ENCODE results near the gene CCNY.
A peak's percentile ranks its signal among the peaks of the same experiment; 100 is the strongest.

Gene CCNY

DNA sequence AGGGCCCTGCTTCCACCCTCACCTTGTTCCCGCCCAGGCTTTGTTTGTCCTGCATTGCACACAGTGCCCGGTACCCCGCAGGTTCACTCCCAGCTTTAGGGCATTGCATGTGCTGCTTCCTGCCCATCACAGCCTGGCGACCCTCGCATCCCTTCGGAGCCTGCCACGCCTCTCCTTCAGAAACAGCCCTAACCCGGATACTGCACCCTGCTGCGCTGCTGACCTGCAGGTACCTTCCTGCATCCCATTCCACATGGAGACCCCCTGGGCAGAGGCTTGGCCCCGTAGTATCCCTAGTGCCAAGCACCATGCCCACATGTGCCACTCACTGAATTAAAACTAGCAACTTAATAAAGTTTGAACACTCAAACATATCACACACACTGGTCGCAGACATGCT is 249.0 kb downstream of the CCNY start:
- Histone ChIP-seq H3K9me3 (ENCODE audit: control insufficient read depth, low read length) (no peaks in the 10 kb centered on the region), H3K4me1 (ENCODE audit: control insufficient read depth, insufficient read depth, low read length) (no peaks in the 10 kb centered on the region), H3K9ac (ENCODE audit: low read length) (no peak overlapping the region), H3K27me3 (replicated peaks; ENCODE audit: control insufficient read depth, insufficient read depth, low read length) (peaks cover 36% of the 10 kb centered on the region), H3K36me3 (ENCODE audit: control insufficient read depth, insufficient read depth, low read length, severe bottlenecking) (no peaks in the 10 kb centered on the region), H3K4me3 (ENCODE audit: low read length) (no peak overlapping the region)
- no peak for DNase-seq (ENCODE audit: low read depth)

DNA sequence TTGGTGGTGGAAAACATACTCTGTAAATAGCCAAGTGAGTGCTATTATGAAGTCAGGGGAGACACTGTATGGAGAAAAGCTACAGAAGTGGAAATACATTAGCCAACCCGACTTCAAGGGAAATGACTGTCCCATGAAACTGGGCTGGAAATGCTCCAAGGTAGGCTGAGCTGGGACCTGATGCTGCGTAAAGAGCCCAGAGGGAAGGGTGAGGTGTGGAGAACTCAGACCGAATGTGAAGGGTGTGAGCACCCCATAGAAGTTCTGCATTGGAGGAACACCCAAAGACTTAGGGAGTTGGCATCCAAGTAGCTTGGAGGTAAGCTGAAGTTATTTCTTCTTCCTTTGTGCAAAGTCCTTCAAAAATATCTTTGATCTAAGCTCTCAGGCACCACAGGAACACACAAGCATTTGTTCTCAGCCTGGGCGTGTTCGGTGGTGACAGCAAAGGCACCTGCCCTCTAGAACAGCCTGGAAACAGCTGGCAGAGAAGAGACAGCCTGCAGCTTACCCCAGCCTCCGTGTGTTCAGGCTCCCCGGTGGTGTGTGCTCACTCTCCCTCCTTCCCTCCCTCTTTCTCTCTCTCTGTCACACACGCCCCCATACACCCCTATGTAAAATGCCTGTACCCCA is 249.7 kb downstream of the CCNY start:
- H3K9me3 ChIP-seq (ENCODE audit: control insufficient read depth, low read length), result no peaks in the 10 kb centered on the region
- H3K36me3 ChIP-seq (ENCODE audit: control insufficient read depth, insufficient read depth, low read length, severe bottlenecking), result no peaks in the 10 kb centered on the region
- H3K27me3 ChIP-seq (replicated peaks; ENCODE audit: control insufficient read depth, insufficient read depth, low read length), result peaks cover 32% of the 10 kb centered on the region
- no peaks in the 10 kb centered on the region for H3K4me1 ChIP-seq (ENCODE audit: control insufficient read depth, insufficient read depth, low read length)
- no peak overlapping the region for H3K9ac ChIP-seq (ENCODE audit: low read length)
- DNase-seq (ENCODE audit: low read depth), result no peak
- no peak overlapping the region for H3K4me3 ChIP-seq (ENCODE audit: low read length)

DNA sequence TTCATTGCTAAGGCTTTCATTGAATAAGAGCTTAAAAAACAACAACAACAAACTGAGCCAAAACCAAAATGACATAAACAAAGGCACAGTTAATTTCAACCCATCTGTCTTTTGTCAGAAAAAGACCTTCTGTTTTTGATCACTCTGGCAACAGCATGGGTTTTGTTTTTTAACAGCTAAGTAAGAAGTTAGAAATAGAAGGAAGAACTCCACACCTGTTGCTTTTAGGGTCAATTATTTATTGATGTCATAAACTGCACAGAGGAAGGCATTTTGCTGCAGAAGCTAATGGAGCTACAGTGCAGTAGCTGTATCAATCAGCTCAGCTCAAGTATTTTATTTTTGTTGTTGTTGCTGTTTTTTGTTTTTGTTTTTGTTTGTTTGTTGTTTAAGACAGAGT is 252.5 kb downstream of the CCNY start:
- Histone ChIP-seq H3K9ac (ENCODE audit: low read length) (no peak overlapping the region), H3K27me3 (replicated peaks; ENCODE audit: control insufficient read depth, insufficient read depth, low read length) (peaks cover 44% of the 10 kb centered on the region), H3K4me3 (ENCODE audit: low read length) (no peak overlapping the region), H3K9me3 (ENCODE audit: control insufficient read depth, low read length) (peaks cover 10% of the 10 kb centered on the region), H3K36me3 (ENCODE audit: control insufficient read depth, insufficient read depth, low read length, severe bottlenecking) (no peaks in the 10 kb centered on the region), H3K4me1 (ENCODE audit: control insufficient read depth, insufficient read depth, low read length) (no peaks in the 10 kb centered on the region)
- no peak for DNase-seq (ENCODE audit: low read depth)

DNA sequence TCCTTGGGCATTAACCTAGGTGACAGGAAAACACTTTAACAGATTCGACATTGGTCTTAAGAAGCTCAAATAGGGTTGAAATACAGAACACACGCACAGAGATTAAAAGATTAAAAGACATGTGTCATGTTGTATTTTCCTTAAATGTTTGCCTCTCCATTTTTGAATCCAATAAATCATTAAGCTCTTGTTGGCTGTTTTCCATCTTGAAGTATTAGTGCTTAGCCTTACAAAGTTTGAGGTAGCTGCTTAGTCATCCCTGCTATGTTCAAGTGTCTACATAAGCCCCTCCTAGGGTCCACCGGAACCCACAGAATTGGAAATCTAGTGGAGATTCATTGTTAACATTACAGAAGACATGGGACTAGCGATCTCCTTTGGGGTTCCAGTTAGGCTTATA is 256.1 kb downstream of the CCNY start:
- DNase-seq (ENCODE audit: low read depth), result no peak
- no peaks in the 10 kb centered on the region for H3K36me3 ChIP-seq (ENCODE audit: control insufficient read depth, insufficient read depth, low read length, severe bottlenecking)
- no peaks in the 10 kb centered on the region for H3K4me1 ChIP-seq (ENCODE audit: control insufficient read depth, insufficient read depth, low read length)
- H3K4me3 ChIP-seq (ENCODE audit: low read length), result no peak overlapping the region
- no peak overlapping the region for H3K9ac ChIP-seq (ENCODE audit: low read length)
- peaks cover 29% of the 10 kb centered on the region for H3K27me3 ChIP-seq (replicated peaks; ENCODE audit: control insufficient read depth, insufficient read depth, low read length)
- peaks cover 10% of the 10 kb centered on the region for H3K9me3 ChIP-seq (ENCODE audit: control insufficient read depth, low read length)

DNA sequence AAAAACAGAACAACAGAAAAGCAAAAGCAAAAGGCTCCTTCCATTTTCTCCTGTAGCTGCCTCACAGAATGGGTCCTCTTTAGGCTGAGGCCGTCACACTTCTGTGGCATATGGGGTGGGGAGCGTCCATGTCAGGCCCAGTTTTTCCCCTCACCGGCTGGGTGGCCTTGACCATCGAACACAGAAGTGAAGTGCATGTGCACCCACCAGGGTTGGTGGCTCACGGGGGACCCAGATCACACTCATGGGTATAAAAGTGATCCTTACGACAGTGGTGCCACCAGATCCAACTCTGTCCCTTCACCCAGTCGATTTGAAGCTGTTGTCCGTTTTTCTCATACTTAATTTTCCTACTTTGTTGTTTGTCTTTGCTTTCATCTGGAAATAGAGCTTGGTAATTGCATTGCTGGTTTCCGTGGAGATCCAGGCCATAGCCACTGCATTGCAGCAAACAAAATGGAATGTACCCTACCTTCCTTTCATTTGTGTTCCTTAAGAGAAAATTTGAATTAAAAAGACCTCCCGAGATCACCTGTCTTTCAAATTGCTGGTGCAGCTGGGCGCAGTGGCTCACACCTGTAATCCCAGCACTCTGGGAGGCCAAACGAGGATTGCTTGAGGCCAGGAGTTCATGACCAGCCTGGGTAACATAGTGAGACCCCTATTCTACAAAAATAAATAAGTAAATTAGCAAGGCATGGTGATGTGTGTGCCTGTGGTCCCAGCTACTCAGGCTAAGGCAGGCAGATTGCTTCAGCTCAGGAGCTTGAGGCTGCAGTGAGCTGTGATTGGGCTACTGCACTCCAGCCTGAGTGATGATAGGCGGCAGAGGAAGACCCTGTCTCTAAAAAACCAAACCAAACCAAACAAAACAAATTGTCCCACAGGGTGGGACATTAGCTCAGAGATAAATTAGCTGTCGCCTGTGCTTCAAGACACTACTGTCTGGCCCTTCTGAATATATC is 258.1 kb downstream of the CCNY start:
- H3K27me3 ChIP-seq (replicated peaks; ENCODE audit: control insufficient read depth, insufficient read depth, low read length), result peaks cover 27% of the 10 kb centered on the region
- no peak overlapping the region for H3K4me3 ChIP-seq (ENCODE audit: low read length)
- H3K9ac ChIP-seq (ENCODE audit: low read length), result no peak overlapping the region
- no peaks in the 10 kb centered on the region for H3K36me3 ChIP-seq (ENCODE audit: control insufficient read depth, insufficient read depth, low read length, severe bottlenecking)
- H3K9me3 ChIP-seq (ENCODE audit: control insufficient read depth, low read length), result peaks cover 10% of the 10 kb centered on the region
- no peak for DNase-seq (ENCODE audit: low read depth)
- no peaks in the 10 kb centered on the region for H3K4me1 ChIP-seq (ENCODE audit: control insufficient read depth, insufficient read depth, low read length)

DNA sequence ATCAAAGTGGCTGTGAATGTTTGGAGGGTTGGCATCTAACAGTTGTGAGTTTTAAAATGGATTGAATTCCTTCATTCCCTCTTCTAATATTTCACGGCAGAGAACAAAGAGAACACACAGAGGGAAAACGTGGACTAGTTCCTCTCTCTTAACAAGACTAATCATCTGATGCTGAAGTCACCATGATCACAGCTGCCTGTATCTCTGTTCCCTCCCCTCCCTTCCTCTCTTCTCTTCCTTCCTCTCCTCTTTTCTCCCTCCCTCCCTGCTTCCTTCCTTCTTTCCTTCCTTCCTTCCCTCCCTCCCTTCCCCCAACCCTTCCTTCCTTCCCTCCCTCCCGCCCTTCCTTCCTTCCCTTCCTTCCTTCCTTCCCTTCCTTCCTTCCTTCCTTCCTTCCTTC is 258.8 kb downstream of the CCNY start:
- Histone ChIP-seq H3K9me3 (ENCODE audit: control insufficient read depth, low read length) (peaks cover 10% of the 10 kb centered on the region), H3K27me3 (replicated peaks; ENCODE audit: control insufficient read depth, insufficient read depth, low read length) (peaks cover 30% of the 10 kb centered on the region), H3K4me1 (ENCODE audit: control insufficient read depth, insufficient read depth, low read length) (no peaks in the 10 kb centered on the region), H3K4me3 (ENCODE audit: low read length) (no peak overlapping the region), H3K9ac (ENCODE audit: low read length) (no peak overlapping the region), H3K36me3 (ENCODE audit: control insufficient read depth, insufficient read depth, low read length, severe bottlenecking) (no peaks in the 10 kb centered on the region)
- no peak for DNase-seq (ENCODE audit: low read depth)

DNA sequence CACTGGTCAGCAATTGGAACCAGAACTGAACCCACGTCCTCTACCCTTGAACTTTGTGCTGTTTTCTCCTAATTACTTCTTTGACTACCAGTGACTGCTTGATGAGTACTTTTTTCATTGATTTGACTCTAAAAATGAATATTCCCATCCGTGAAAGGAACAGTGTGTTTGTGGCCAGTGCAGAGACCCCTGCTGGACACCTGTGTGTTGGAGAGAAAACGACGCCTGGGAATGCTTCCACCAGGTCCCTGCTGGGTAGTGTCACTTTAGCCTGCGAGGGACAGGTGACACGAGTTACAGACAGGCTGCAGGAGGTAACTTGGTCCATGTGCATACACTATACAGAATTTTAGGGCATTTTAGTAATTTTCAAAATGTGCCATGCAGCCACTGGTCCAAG is 262.1 kb downstream of the CCNY start:
- peaks cover 11% of the 10 kb centered on the region for H3K9me3 ChIP-seq (ENCODE audit: control insufficient read depth, low read length)
- peaks cover 29% of the 10 kb centered on the region for H3K27me3 ChIP-seq (replicated peaks; ENCODE audit: control insufficient read depth, insufficient read depth, low read length)
- H3K9ac ChIP-seq (ENCODE audit: low read length), result no peak overlapping the region
- no peaks in the 10 kb centered on the region for H3K36me3 ChIP-seq (ENCODE audit: control insufficient read depth, insufficient read depth, low read length, severe bottlenecking)
- no peaks in the 10 kb centered on the region for H3K4me1 ChIP-seq (ENCODE audit: control insufficient read depth, insufficient read depth, low read length)
- peak; percentile 7 for DNase-seq (ENCODE audit: low read depth)
- no peak overlapping the region for H3K4me3 ChIP-seq (ENCODE audit: low read length)

DNA sequence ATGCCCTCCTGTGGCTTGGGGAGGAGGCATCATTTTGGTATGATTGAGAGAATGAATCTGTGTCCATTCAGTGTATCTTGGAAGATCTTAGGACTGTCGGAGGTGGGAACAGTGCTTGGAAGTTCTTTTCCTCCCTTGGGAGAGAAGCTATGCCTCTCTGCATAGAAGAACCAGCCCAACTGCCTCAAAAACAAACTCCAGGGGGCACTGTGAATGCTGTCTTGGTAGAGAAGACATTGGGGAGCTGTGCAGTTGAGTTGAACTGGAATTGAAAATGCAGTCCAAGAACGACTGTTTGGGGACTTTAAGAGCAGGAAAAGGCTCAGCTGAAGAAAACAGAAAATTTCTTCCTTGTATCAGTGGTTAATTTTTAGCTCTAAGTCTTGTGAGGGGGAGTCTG is 263.9 kb downstream of the CCNY start:
- Histone ChIP-seq H3K4me3 (ENCODE audit: low read length) (no peak overlapping the region), H3K4me1 (ENCODE audit: control insufficient read depth, insufficient read depth, low read length) (no peaks in the 10 kb centered on the region), H3K36me3 (ENCODE audit: control insufficient read depth, insufficient read depth, low read length, severe bottlenecking) (no peaks in the 10 kb centered on the region), H3K27me3 (replicated peaks; ENCODE audit: control insufficient read depth, insufficient read depth, low read length) (peaks cover 26% of the 10 kb centered on the region), H3K9me3 (ENCODE audit: control insufficient read depth, low read length) (peaks cover 11% of the 10 kb centered on the region), H3K9ac (ENCODE audit: low read length) (no peak overlapping the region)
- DNase-seq (ENCODE audit: low read depth), result no peak

DNA sequence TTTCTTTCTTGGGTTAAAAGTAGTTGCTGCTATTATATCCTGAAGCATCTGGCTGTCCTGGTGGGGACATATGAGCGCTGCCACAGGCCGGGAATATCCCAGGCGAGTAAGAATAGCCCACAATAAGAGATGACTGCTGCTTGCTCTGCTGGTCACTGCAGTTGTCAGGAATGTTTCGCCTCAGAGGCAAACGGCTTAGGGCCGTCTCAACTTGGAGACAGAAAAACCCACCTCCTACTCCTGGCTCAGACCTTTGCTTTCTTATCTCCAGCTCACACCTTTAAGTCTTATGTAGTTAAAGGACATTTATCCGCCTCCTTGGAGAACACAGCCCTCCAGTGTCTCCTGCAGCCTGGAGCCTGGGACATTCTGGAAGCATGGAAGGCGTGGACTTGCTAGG is 268.9 kb downstream of the CCNY start, which contains the start of gene GJD4:
GJD4 (plus strand) TSS at position 151 of the 400 bp plus-strand sequence; CDS start at position 378, 227 bp downstream.
- Histone ChIP-seq H3K4me3 (ENCODE audit: low read length) (no peak within 1 kb of the TSS), H3K9ac (ENCODE audit: low read length) (no peak within 1 kb of the TSS), H3K9me3 (ENCODE audit: control insufficient read depth, low read length) (peaks cover 11% of the 10 kb centered on the region), H3K4me1 (ENCODE audit: control insufficient read depth, insufficient read depth, low read length) (peaks cover 6% of the 10 kb centered on the region), H3K36me3 (ENCODE audit: control insufficient read depth, insufficient read depth, low read length, severe bottlenecking) (no peaks in the 10 kb centered on the region), H3K27me3 (replicated peaks; ENCODE audit: control insufficient read depth, insufficient read depth, low read length) (peaks cover 11% of the 10 kb centered on the region)
- DNase-seq (ENCODE audit: low read depth), result no peak

DNA sequence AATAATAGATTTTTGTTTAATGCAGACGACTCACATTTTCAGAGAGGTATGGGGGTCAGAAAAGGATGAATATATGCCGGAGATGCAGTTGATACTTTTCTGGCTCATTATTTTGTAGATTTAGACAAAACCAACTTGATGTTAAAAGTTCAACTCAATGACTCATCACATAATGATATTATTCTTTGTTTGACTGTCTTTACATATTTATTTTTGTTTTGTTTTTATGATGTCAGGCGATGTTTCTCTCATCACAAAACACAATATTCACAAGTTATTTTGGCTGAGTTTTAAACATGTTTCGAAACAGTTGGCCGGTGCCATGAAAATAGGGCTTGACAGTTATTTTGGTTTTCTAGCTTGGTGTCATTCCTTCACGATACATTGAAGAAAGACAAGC is 270.1 kb downstream of the CCNY start:
- no peaks in the 10 kb centered on the region for H3K36me3 ChIP-seq (ENCODE audit: control insufficient read depth, insufficient read depth, low read length, severe bottlenecking)
- no peaks in the 10 kb centered on the region for H3K9me3 ChIP-seq (ENCODE audit: control insufficient read depth, low read length)
- H3K9ac ChIP-seq (ENCODE audit: low read length), result no peak overlapping the region
- H3K4me1 ChIP-seq (ENCODE audit: control insufficient read depth, insufficient read depth, low read length), result peaks cover 6% of the 10 kb centered on the region
- DNase-seq (ENCODE audit: low read depth), result peak; percentile 33
- H3K27me3 ChIP-seq (replicated peaks; ENCODE audit: control insufficient read depth, insufficient read depth, low read length), result peaks cover 6% of the 10 kb centered on the region
- H3K4me3 ChIP-seq (ENCODE audit: low read length), result no peak overlapping the region

DNA sequence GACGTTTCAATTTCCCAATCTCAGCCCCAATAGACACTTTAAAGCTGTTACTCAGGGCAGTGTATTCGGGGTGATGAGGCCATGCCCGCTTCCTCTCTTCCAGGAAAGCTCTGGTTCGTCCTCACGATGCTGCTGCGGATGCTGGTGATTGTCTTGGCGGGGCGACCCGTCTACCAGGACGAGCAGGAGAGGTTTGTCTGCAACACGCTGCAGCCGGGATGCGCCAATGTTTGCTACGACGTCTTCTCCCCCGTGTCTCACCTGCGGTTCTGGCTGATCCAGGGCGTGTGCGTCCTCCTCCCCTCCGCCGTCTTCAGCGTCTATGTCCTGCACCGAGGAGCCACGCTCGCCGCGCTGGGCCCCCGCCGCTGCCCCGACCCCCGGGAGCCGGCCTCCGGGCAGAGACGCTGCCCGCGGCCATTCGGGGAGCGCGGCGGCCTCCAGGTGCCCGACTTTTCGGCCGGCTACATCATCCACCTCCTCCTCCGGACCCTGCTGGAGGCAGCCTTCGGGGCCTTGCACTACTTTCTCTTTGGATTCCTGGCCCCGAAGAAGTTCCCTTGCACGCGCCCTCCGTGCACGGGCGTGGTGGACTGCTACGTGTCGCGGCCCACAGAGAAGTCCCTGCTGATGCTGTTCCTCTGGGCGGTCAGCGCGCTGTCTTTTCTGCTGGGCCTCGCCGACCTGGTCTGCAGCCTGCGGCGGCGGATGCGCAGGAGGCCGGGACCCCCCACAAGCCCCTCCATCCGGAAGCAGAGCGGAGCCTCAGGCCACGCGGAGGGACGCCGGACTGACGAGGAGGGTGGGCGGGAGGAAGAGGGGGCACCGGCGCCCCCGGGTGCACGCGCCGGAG is 271.4 kb downstream of the CCNY start:
- Histone ChIP-seq H3K4me1 (ENCODE audit: control insufficient read depth, insufficient read depth, low read length) (peaks cover 6% of the 10 kb centered on the region), H3K4me3 (ENCODE audit: low read length) (peak overlapping the region; percentile 75), H3K9me3 (ENCODE audit: control insufficient read depth, low read length) (no peaks in the 10 kb centered on the region), H3K36me3 (ENCODE audit: control insufficient read depth, insufficient read depth, low read length, severe bottlenecking) (no peaks in the 10 kb centered on the region), H3K27me3 (replicated peaks; ENCODE audit: control insufficient read depth, insufficient read depth, low read length) (peaks cover 15% of the 10 kb centered on the region), H3K9ac (ENCODE audit: low read length) (peak overlapping the region; percentile 38)
- DNase-seq (ENCODE audit: low read depth), result no peak
